Endothelial cell of umbilical vein (primary cell): ENCODE results near the gene CD46. TPM values are rescaled to one million over a fixed set of nuclear protein-coding genes. Genes with fewer than 3 reads are reported as not detected.

ENCODE experiments used
- BruUV-seq: library from RNA; stranded (reverse); fragments of 400-500 nt; replicated peaks from 2 replicates; lab custom pipeline; 2021; lab: Mats Ljungman, UMichigan
- CTCF ChIA-PET: fragments of 300-600, 350-600 bp; sonication (Branson Sonifier 250); formaldehyde crosslinking; loops from one replicate; lab custom pipeline; 2021; ENCODE audit warnings: antibody characterized with exemption, inconsistent platforms; lab: Charles Lee
- POLR2A ChIA-PET: fragments of 300-600, 350-600 bp; sonication (Branson Sonifier 250); formaldehyde crosslinking; loops from one replicate; lab custom pipeline; 2021; ENCODE audit warnings: antibody characterized with exemption, inconsistent platforms; lab: Charles Lee
- DNase-seq: peaks from one replicate; pipeline ENCODE4 v3.0.0-alpha.2; 2011; ENCODE audit warnings: low read depth, low spot score
- FAIRE-seq: peaks from 2 replicates; lab custom pipeline; 2011; peaks lifted over from hg19 to GRCh38; lab: Jason Lieb, UNC
- H2AFZ ChIP-seq: 2 replicates; pipeline ENCODE4 v1.6.0; 2012; ENCODE audit warnings: low read depth, low read length, control low read depth, inconsistent platforms
- H3K27ac ChIP-seq: 2 replicates; pipeline ENCODE4 v1.5.1; 2011; ENCODE audit warnings: low read depth, mild to moderate bottlenecking, control low read depth, low read length, moderate library complexity; ENCODE audit not compliant: insufficient read depth
- H3K27me3 ChIP-seq, 2 experiments: 2 replicates each; pipeline versions ENCODE4 v1.6.0 to v1.6.1; 2011; ENCODE audit warnings: low read length in 2 of 2, mixed read lengths in 1 of 2; ENCODE audit not compliant: control insufficient read depth in 2 of 2, insufficient read depth in 2 of 2
- H3K36me3 ChIP-seq, 2 experiments: 2 replicates in 1 of 2; 3 replicates in 1 of 2; pipeline ENCODE4 v1.5.1; 2011; ENCODE audit warnings: low read length in 2 of 2, mild to moderate bottlenecking in 1 of 2, moderate library complexity in 1 of 2; ENCODE audit not compliant: control insufficient read depth in 2 of 2, insufficient read depth in 2 of 2; ENCODE audit errors: extremely low read depth in 1 of 2
- H3K4me1 ChIP-seq: 3 replicates; pipeline ENCODE4 v1.5.1; 2011; ENCODE audit warnings: mild to moderate bottlenecking, low read length; ENCODE audit not compliant: control insufficient read depth, insufficient read depth; ENCODE audit errors: extremely low read depth
- H3K4me2 ChIP-seq: 2 replicates; pipeline ENCODE4 v1.6.1; 2011; ENCODE audit warnings: low read length, control low read depth, mixed read lengths; ENCODE audit not compliant: insufficient read depth
- H3K4me3 ChIP-seq, 3 experiments: fragments of 200-600 bp in 1 of 3; sonication (generic), shearing (Covaris generic) in 1 of 3; replicated peaks in 1 of 3; 2 replicates each; pipeline ENCODE4 v1.5.1; 2011 to 2016; ENCODE audit warnings: control low read depth in 3 of 3, low read length in 3 of 3, mild to moderate bottlenecking in 2 of 3, inconsistent platforms in 1 of 3, low read depth in 1 of 3, moderate library complexity in 1 of 3; ENCODE audit not compliant: insufficient read depth in 1 of 3
- H3K79me2 ChIP-seq: 2 replicates; pipeline ENCODE4 v1.6.0; 2012; ENCODE audit warnings: low read length, inconsistent platforms; ENCODE audit not compliant: control insufficient read depth, insufficient read depth
- H3K9ac ChIP-seq: replicated peaks from 2 replicates; pipeline ENCODE3; 2011; ENCODE audit warnings: low read length, control low read depth; ENCODE audit not compliant: insufficient read depth; ENCODE audit errors: extremely low read depth
- H3K9me1 ChIP-seq: replicated peaks from 3 replicates; pipeline ENCODE4 v1.6.0; 2011; ENCODE audit warnings: mild to moderate bottlenecking, low read length; ENCODE audit not compliant: control insufficient read depth, insufficient read depth; ENCODE audit errors: extremely low read depth
- H3K9me3 ChIP-seq: replicated peaks from 2 replicates; pipeline ENCODE4 v1.5.1; 2012; ENCODE audit warnings: low read length, inconsistent platforms; ENCODE audit not compliant: control insufficient read depth, insufficient read depth
- H4K20me1 ChIP-seq: replicated peaks from 2 replicates; pipeline ENCODE3; 2011; ENCODE audit warnings: mild to moderate bottlenecking, low read length; ENCODE audit not compliant: control insufficient read depth, insufficient read depth; ENCODE audit errors: extremely low read depth
- CTCF ChIP-seq, 2 donors: IDR thresholded peaks; 1 replicate in 1 of 2; 2 replicates in 1 of 2; pipeline ENCODE4 v1.5.1; 2011; ENCODE audit warnings: low read length in 2 of 2, mild to moderate bottlenecking in 2 of 2, moderate library complexity in 2 of 2, control low read depth in 1 of 2, inconsistent platforms in 1 of 2, low read depth in 1 of 2; ENCODE audit not compliant: insufficient read depth in 1 of 2; ENCODE audit errors: extremely low read depth in 1 of 2
- EZH2 ChIP-seq: IDR thresholded peaks from 2 replicates; pipeline ENCODE4 v1.6.1; 2012; ENCODE audit warnings: borderline replicate concordance, low read depth, mild to moderate bottlenecking, moderate library complexity, low read length, inconsistent platforms; ENCODE audit not compliant: severe bottlenecking
- FOS ChIP-seq: IDR thresholded peaks from 2 replicates; pipeline ENCODE4 v1.6.1; 2011; ENCODE audit warnings: mild to moderate bottlenecking, low read length, moderate library complexity, borderline replicate concordance; ENCODE audit not compliant: insufficient read depth
- GATA2 ChIP-seq: IDR thresholded peaks from 2 replicates; pipeline ENCODE4 v1.7.0; 2011; ENCODE audit warnings: low read depth, mild to moderate bottlenecking, moderate library complexity, mixed read lengths, low read length; ENCODE audit not compliant: insufficient read length, insufficient read depth
- JUN ChIP-seq: IDR thresholded peaks from 2 replicates; pipeline ENCODE4 v1.6.1; 2011; ENCODE audit warnings: borderline replicate concordance, low read depth; ENCODE audit not compliant: insufficient read length, insufficient read depth
- MYC ChIP-seq: IDR thresholded peaks from one replicate; pipeline ENCODE4 v1.6.1; 2011; ENCODE audit warnings: mild to moderate bottlenecking, low read depth, low read length
- POLR2A ChIP-seq: IDR thresholded peaks from 2 replicates; pipeline ENCODE4 v1.6.1; 2012; ENCODE audit warnings: low read depth, mild to moderate bottlenecking, control low read depth, low read length
- POLR2AphosphoS5 ChIP-seq: IDR thresholded peaks from 2 replicates; pipeline ENCODE4 v1.6.1; 2012; ENCODE audit warnings: low read depth, mild to moderate bottlenecking, control low read depth, low read length, moderate library complexity; ENCODE audit not compliant: insufficient read depth
- dilution Hi-C: fragments of 300-500 bp; cut with MboI; formaldehyde crosslinking; loops from one replicate; pipeline ENCODE4 v1.15.0; 2019; ENCODE audit warnings: low sequenced_read_pairs; ENCODE audit not compliant: extremely low pct_ligation_motif_present
- intact Hi-C: fragments of 100-400 bp; cut with micrococcal nuclease; formaldehyde crosslinking; loops from one replicate; pipeline ENCODE4 v1.10.0; 2022
- polyA plus RNA-seq, 4 experiments: library from polyadenylated mRNA; depleted of rRNA in 3 of 4; stranded (reverse) in 3 of 4; unstranded in 1 of 4; fragments of >200 nt; gene quantifications; 2 replicates each; pipeline versions ENCODE4 v1.2.1 to v1.2.3, GENCODE V29; 2011 to 2012; ENCODE audit warnings: missing spikeins in 1 of 4
- total RNA-seq: library from RNA; stranded (reverse); gene quantifications from 2 replicates; pipeline ENCODE4 v1.2.3, GENCODE V29; 2021
- TF ChIP-seq, protein P1 (sequence below): IDR thresholded peaks from 2 replicates; pipeline ENCODE4 v1.6.1; 2011; ENCODE audit not compliant: insufficient read depth, insufficient read length

CD46 gene
- total and polyA plus RNA-seq, 2 donors (not counting 3 experiments of a cell fraction or from before 2014, with no cell fraction given): 134 to 256 TPM

- DNase-seq: no peak
- Histone ChIP-seq H3K9me3 (no peaks in the 10 kb centered on the region), H3K79me2 (no peaks in the 10 kb centered on the region), H3K4me1 (peaks cover 23% of the 10 kb centered on the region), H3K4me3 (no peak overlapping the region), H3K9ac (no peak overlapping the region), H3K27ac (peak overlapping the region; percentile 83), H4K20me1 (no peaks in the 10 kb centered on the region), H2AFZ (no peak overlapping the region), H3K9me1 (no peaks in the 10 kb centered on the region), H3K4me2 (peak overlapping the region; percentile 29), H3K27me3 (no peaks in the 10 kb centered on the region), H3K36me3 (peaks cover 5 to 27% of the 10 kb centered on the region in 2 experiments)
- POLR2A ChIA-PET: interaction anchor here (1.0 kb wide), 1 partner anchor 9 kb away, joined by 5 read pairs; no protein-coding TSS in a partner anchor
- CTCF ChIA-PET: interaction anchor here (1.2 to 3.9 kb wide), 7 partner anchors 9 to 191 kb away, joined by 4 to 25 read pairs (median 8); no protein-coding TSS in a partner anchor
- TF ChIP-seq, protein P1, sequence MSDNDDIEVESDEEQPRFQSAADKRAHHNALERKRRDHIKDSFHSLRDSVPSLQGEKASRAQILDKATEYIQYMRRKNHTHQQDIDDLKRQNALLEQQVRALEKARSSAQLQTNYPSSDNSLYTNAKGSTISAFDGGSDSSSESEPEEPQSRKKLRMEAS: no peak
- TF ChIP-seq JUN: no peak
- no peak for TF ChIP-seq FOS
- no peak for TF ChIP-seq POLR2A
- no peak for TF ChIP-seq MYC
- TF ChIP-seq CTCF (IDR thresholded peaks at IDR 0.05; ENCODE audit: extremely low read depth in 1 of 2, insufficient read depth in 1 of 2, low read depth in 1 of 2, low read length in 2 of 2): no peak
- no peak for TF ChIP-seq POLR2AphosphoS5
- no peak for TF ChIP-seq GATA2
- no peak for TF ChIP-seq EZH2
- FAIRE-seq: peak; percentile 26
- BruUV-seq: no TSS peak
- intact Hi-C loops (no loop called here), dilution Hi-C loops (no loop called here)
Observed at GRCh38 chr1:207806531-207807325, 54.9 kb downstream of the CD46 start.
